ENCODE measurements around the gene AKIP1. TPM values are rescaled to one million over a fixed set of nuclear protein-coding genes. Genes with fewer than 3 reads are reported as not detected.

AKIP1 gene
- total and polyA plus RNA-seq, 2 donors (not counting 3 experiments of a cell fraction or from before 2014, with no cell fraction given): 21.9 to 32.4 TPM

DNA sequence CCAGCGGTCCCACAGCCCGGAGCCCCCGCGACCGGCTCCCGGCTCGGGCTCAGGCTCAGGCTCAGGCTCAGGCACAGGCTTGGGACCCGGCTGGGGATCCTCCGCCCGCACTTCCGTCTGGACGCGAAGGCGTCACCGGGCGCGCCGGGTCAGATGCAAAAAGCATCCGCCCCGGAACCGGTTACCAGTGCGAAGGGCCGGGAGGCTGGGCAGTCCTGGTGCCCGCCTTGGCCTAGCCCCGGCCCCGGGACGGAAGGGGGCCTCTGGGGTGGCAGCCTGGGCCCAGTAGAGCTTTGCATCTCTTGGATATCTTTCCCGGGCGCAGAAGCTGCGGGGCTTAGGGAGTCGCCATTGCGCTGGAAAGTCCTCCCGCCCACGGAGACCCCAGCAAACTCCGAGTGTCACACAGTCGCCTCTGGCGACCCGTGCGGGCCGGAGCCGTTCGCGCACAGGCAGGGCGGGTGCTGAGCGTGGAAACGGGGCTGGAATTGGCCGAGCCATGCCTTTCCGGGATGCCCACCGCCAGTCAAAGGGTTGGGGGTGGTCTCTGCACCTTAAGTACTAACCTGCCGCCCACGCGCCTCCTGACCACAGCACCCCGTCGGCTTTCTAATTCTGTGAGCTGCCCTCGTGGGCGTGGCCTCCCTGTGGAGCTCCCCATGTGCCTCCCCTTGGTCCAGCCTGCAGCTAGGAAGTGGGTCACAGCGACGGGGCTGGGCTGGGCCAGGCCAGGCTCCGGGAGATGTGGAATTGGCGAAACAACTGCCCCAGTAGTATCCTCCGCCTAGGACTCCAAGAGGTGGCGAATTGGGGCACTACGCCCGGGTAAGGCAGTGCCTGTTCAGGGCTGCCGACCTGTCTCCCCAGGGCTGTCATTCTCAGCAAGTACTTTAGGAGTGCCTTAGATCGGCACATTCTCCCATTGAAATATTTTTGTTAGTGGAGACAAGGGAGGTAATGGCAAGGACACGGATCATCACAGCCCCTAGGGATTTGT is 53.6 kb downstream of the AKIP1 start, which contains the start of gene TMEM9B:
TSS of gene TMEM9B (minus strand) at position 119 of the 997 bp plus-strand sequence. CDS start 129 bp downstream, outside the sequence.
- peak; percentile 83 for TF ChIP-seq POLR2AphosphoS5 (IDR thresholded peaks at IDR 0.05; ENCODE audit: insufficient read depth, low read depth, low read length)
- TF ChIP-seq POLR2A (IDR thresholded peaks at IDR 0.05; ENCODE audit: low read depth, low read length): peak; percentile 96
- TF ChIP-seq FOS (IDR thresholded peaks at IDR 0.05; ENCODE audit: borderline replicate concordance, insufficient read depth, low read length): peak; percentile 12
- no peak for TF ChIP-seq EZH2 (IDR thresholded peaks at IDR 0.05; ENCODE audit: borderline replicate concordance, low read depth, low read length, severe bottlenecking)
- TF ChIP-seq, protein P1, sequence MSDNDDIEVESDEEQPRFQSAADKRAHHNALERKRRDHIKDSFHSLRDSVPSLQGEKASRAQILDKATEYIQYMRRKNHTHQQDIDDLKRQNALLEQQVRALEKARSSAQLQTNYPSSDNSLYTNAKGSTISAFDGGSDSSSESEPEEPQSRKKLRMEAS (IDR thresholded peaks at IDR 0.05; ENCODE audit: insufficient read depth, insufficient read length): peak; percentile 60
- H3K9me3 ChIP-seq (replicated peaks; ENCODE audit: control insufficient read depth, insufficient read depth, low read length): no peaks in the 10 kb centered on the region
- peak within 1 kb of the TSS; percentile 96 for H2AFZ ChIP-seq (ENCODE audit: low read depth, low read length)
- H3K9ac ChIP-seq (replicated peaks; ENCODE audit: extremely low read depth, insufficient read depth, low read length): peak within 1 kb of the TSS; percentile 96
- no peaks in the 10 kb centered on the region for H3K36me3 ChIP-seq (ENCODE audit: control insufficient read depth in 2 of 2, extremely low read depth in 1 of 2, insufficient read depth in 2 of 2, low read length in 2 of 2)
- H3K4me2 ChIP-seq (ENCODE audit: insufficient read depth, low read length): peak within 1 kb of the TSS; percentile 94
- H3K27me3 ChIP-seq (ENCODE audit: control insufficient read depth in 2 of 2, insufficient read depth in 2 of 2, low read length in 2 of 2): no peaks in the 10 kb centered on the region
- H3K4me3 ChIP-seq (replicated peaks in 1 of 3; ENCODE audit: insufficient read depth in 1 of 3, low read depth in 1 of 3, low read length in 3 of 3): peak within 1 kb of the TSS; percentile 71 to 91 (median 81)
- dilution Hi-C loops (cut with MboI; ENCODE audit: extremely low pct_ligation_motif_present, low sequenced_read_pairs) (no loop called here), intact Hi-C loops (cut with micrococcal nuclease) (loop anchor here (1.0 to 5.0 kb wide), 4 partner anchors 54 to 543 kb away; partner anchors contain the start of genes AKIP1, RPL27A and TRIM66)
- POLR2A ChIA-PET: interaction anchor here (0.6 kb wide), 1 partner anchor 753 kb away, joined by 5 read pairs; no protein-coding TSS in a partner anchor
- CTCF ChIA-PET: interaction anchor here (1.0 to 2.7 kb wide), 6 partner anchors 18 to 542 kb away, joined by 3 to 25 read pairs (median 4); no protein-coding TSS in a partner anchor
- peaks cover 22% of the 10 kb centered on the region for H3K79me2 ChIP-seq (ENCODE audit: control insufficient read depth, insufficient read depth, low read length)
- H3K27ac ChIP-seq (ENCODE audit: insufficient read depth, low read depth, low read length): peak within 1 kb of the TSS; percentile 88
- peak; percentile 83 for DNase-seq (ENCODE audit: low read depth, low spot score)
- H4K20me1 ChIP-seq (replicated peaks; ENCODE audit: control insufficient read depth, extremely low read depth, insufficient read depth, low read length): no peaks in the 10 kb centered on the region
- no peaks in the 10 kb centered on the region for H3K9me1 ChIP-seq (replicated peaks; ENCODE audit: control insufficient read depth, extremely low read depth, insufficient read depth, low read length)
- BruUV-seq (replicated peaks): TSS peak; percentile 72
- FAIRE-seq: peak; percentile 87
- H3K4me1 ChIP-seq (ENCODE audit: control insufficient read depth, extremely low read depth, insufficient read depth, low read length): peaks cover 15% of the 10 kb centered on the region
